Activated T-cell treated with anti-CD3 and anti-CD28 coated beads, Interleukin-2, amount 50 U/mL, for 24 hours (primary cell): ENCODE data around the gene TRAF4.
"Not testable (repeated sequence)": the region's sequence is repeated elsewhere in the genome, so short reads cannot be mapped to it uniquely, and the experiment has no call there.

ENCODE experiments used
- DNase-seq: peaks from one replicate; pipeline ENCODE4 v3.0.0-alpha.2; 2020
- H3K27ac Mint-ChIP-seq: 2 replicates; pipeline ENCODE4 v1.8.0; 2020; ENCODE audit warnings: mild to moderate bottlenecking, mixed read lengths
- H3K27me3 Mint-ChIP-seq: 2 replicates; pipeline ENCODE4 v1.8.0; 2020; ENCODE audit warnings: mixed read lengths
- H3K36me3 Mint-ChIP-seq: 2 replicates; pipeline ENCODE4 v1.8.0; 2020; ENCODE audit warnings: low read depth, mixed read lengths
- H3K4me1 Mint-ChIP-seq: 2 replicates; pipeline ENCODE4 v1.8.0; 2020; ENCODE audit warnings: low read depth, mixed read lengths
- H3K4me3 Mint-ChIP-seq: 2 replicates; pipeline ENCODE4 v1.8.0; 2020; ENCODE audit warnings: mild to moderate bottlenecking, moderate library complexity, mixed read lengths
- H3K9me3 Mint-ChIP-seq: 2 replicates; pipeline ENCODE4 v1.8.0; 2020; ENCODE audit warnings: mixed read lengths

The TRAF4 gene

DNA sequence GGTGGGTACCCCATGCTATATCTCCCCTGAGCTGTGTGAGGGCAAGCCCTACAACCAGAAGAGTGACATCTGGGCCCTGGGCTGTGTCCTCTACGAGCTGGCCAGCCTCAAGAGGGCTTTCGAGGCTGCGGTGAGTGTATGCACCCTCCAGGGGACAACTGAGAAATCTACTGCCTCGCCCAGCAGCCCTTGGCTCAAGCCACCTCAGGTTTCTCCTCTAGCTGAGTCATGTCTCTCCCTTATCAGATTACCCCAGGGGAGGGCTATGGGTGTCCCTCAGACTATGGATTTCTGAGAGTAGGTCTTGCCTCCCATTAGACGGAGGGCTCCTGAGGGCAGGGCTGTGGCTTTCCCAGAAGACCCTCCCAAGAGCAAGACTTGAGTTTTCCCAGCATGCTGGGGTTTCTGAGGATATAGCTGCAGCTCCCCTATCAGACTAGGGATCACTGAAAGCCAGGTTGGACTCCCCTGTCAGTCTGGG is 8.5 kb upstream of the TRAF4 start:
- Mint-ChIP-seq H3K4me3 (no peak overlapping the region), H3K27me3 (no peaks in the 10 kb centered on the region), H3K36me3 (peaks cover 24% of the 10 kb centered on the region), H3K9me3 (peaks cover 2% of the 10 kb centered on the region), H3K4me1 (peaks cover 29% of the 10 kb centered on the region), H3K27ac (no peak overlapping the region)
- no peak for DNase-seq

DNA sequence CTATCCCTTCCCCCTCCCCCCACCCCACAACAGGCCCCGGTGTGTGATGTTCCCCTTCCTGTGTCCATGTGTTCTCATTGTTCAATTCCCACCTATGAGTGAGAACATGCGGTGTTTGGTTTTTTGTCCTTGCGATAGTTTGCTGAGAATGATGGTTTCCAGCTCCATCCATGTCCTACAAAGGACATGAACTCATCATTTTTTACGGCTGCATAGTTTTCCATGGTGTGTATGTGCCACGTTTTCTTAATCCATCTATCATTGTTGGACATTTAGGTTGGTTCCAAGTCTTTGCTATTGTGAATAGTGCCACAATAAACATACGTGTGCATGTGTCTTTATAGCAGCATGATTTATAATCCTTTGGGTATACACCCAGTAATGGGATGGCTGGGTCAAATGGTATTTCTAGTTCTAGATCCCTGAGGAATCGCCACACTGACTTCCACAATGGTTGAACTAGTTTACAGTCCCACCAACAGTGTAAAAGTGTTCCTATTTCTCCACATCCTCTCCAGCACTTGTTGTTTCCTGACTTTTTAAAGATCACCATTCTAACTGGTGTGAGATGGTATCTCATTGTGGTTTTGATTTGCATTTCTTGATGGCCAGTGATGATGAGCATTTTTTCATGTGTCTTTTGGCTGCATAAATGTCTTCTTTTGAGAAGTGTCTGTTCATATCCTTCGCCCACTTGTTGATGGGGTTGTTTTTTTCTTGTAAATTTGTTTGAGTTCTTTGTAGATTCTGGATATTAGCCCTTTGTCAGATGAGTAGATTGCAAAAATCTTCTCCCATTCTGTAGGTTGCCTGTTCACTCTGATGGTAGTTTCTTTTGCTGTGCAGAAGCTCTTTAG is 7.7 kb upstream of the TRAF4 start:
- Mint-ChIP-seq H3K4me1 (peaks cover 34% of the 10 kb centered on the region), H3K36me3 (peaks cover 26% of the 10 kb centered on the region)
- not testable (repeated sequence) for H3K27ac Mint-ChIP-seq, H3K27me3 Mint-ChIP-seq, H3K4me3 Mint-ChIP-seq, H3K9me3 Mint-ChIP-seq, DNase-seq

DNA sequence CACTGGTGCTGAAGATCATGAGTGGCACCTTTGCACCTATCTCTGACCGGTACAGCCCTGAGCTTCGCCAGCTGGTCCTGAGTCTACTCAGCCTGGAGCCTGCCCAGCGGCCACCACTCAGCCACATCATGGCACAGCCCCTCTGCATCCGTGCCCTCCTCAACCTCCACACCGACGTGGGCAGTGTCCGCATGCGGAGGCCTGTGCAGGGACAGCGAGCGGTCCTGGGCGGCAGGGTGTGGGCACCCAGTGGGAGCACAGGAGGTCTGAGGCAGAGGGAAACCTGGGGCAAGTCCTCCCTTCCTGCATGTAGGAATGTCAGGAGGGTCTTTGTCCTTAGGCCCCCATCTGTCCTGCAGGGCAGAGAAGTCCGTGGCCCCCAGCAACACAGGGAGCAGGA is 6.5 kb upstream of the TRAF4 start:
- peaks cover 2% of the 10 kb centered on the region for H3K9me3 Mint-ChIP-seq

DNA sequence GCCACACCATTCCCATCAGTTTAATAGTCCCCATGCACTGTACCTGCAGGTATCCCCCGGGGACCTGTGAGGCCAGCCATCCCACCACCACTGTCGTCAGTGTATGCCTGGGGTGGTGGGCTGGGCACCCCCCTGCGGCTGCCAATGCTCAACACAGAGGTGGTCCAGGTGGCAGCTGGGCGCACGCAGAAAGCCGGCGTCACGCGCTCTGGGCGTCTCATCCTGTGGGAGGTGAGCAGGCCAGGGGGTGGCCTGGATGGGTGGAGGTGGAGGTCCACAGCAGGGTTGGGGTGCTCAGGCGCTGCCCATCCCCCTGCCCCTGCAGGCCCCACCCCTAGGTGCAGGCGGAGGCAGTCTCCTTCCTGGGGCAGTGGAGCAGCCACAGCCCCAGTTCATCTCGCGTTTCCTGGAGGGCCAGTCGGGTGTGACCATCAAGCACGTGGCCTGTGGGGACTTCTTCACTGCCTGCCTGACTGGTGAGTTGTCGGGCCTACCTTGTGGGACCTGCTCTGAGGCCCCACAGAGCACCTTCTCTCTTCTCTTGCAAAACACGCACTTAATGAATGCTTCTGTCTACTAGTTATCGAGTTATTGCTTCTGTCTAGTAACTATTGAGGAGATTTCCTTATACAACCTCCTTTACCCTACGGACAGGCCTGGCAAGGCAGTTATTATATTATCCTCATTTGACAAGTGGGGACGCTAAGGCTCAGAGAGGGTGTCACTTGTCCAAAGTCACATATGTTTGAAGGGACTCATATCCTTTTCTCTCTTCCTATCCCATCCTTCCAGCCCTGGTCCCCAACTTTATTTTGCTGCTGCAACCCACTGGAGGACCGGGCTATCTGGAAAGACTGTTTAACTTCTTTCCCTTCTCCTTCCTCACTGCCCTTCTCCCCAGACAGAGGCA is 5.8 kb upstream of the TRAF4 start:
- peak overlapping the region; percentile 20 for H3K4me3 Mint-ChIP-seq
- H3K4me1 Mint-ChIP-seq = peaks cover 40% of the 10 kb centered on the region
- H3K36me3 Mint-ChIP-seq = peaks cover 26% of the 10 kb centered on the region
- no peaks in the 10 kb centered on the region for H3K27me3 Mint-ChIP-seq
- peaks cover 2% of the 10 kb centered on the region for H3K9me3 Mint-ChIP-seq
- DNase-seq = no peak
- H3K27ac Mint-ChIP-seq = peak overlapping the region; percentile 72

More for the DNA sequence above, 6.5 kb upstream of the TRAF4 start:
- H3K36me3 Mint-ChIP-seq = peaks cover 26% of the 10 kb centered on the region
- no peaks in the 10 kb centered on the region for H3K27me3 Mint-ChIP-seq
- no peak overlapping the region for H3K27ac Mint-ChIP-seq
- H3K4me1 Mint-ChIP-seq = peaks cover 39% of the 10 kb centered on the region
- DNase-seq = no peak
- H3K4me3 Mint-ChIP-seq = no peak overlapping the region

DNA sequence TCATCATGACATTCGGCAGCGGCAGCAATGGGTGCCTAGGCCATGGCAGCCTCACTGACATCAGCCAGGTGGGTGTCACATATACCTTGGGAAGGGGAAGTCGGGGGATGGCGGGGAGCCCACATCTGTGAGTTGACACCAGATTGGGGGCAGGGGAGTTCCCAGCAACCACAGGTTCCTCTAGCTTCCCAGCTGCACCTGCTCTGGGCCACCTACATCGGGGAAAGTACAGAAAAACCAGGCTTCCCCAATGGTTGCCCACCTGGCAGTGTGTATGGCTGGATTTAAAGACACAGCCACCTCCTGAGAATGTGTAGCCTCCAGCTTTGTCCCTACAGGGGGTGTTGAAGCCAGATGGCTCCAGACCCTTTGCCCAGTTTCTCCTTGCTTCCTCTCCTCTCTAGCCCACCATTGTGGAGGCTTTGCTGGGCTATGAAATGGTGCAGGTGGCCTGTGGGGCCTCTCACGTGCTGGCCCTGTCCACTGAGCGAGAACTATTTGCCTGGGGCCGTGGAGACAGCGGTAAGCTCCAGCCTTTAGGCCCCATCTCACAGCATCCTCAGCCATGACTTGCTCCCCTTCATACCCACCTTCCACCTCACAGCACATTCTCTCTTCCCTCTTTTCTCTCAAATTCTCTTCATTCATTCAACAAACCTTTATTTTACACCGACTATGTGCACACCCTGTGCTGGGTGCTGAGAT is 5.0 kb upstream of the TRAF4 start:
- peaks cover 26% of the 10 kb centered on the region for H3K36me3 Mint-ChIP-seq
- peak; percentile 70 for DNase-seq
- no peaks in the 10 kb centered on the region for H3K27me3 Mint-ChIP-seq
- H3K4me1 Mint-ChIP-seq = peaks cover 43% of the 10 kb centered on the region
- H3K9me3 Mint-ChIP-seq = peaks cover 2% of the 10 kb centered on the region
- peak overlapping the region; percentile 72 for H3K27ac Mint-ChIP-seq
- peak overlapping the region; percentile 20 for H3K4me3 Mint-ChIP-seq

DNA sequence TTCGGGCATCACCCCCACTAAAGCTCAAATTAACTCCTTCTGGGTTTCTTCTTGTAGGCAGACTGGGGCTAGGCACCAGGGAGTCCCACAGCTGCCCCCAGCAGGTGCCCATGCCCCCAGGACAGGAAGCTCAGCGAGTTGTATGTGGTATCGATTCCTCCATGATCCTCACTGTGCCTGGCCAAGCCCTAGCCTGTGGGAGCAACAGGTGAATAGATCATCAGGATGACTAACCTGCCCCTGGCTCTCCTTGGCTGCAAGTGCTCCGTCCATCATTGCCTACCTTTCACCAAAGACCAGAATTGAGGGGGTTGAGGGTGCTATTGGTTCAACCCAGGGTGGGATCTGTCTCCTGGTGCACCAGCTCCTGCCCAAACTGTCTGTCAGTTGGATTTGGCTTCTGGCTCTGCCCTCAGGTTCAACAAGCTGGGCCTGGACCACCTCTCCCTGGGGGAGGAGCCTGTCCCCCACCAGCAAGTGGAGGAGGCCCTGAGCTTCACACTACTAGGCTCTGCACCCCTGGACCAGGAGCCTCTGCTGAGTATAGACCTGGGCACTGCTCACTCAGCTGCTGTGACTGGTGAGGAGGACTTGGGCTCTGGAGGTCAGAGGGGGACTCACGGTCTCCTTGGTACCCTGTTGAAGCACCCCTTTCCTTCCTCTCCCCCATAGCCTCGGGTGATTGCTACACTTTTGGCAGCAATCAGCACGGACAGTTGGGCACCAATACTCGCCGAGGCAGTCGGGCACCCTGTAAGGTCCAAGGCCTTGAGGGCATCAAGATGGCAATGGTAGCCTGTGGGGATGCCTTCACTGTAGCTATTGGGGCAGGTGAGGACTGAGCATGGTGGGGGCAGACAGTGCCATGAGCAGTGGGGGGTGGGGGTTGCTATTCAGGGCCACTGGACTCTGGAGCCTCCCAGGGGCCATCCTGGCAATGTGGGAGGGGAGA is 3.1 kb upstream of the TRAF4 start:
- Mint-ChIP-seq H3K36me3 (peaks cover 29% of the 10 kb centered on the region), H3K27me3 (no peaks in the 10 kb centered on the region), H3K27ac (no peak overlapping the region), H3K4me3 (no peak overlapping the region), H3K9me3 (peaks cover 2% of the 10 kb centered on the region), H3K4me1 (peaks cover 41% of the 10 kb centered on the region)
- DNase-seq = no peak

DNA sequence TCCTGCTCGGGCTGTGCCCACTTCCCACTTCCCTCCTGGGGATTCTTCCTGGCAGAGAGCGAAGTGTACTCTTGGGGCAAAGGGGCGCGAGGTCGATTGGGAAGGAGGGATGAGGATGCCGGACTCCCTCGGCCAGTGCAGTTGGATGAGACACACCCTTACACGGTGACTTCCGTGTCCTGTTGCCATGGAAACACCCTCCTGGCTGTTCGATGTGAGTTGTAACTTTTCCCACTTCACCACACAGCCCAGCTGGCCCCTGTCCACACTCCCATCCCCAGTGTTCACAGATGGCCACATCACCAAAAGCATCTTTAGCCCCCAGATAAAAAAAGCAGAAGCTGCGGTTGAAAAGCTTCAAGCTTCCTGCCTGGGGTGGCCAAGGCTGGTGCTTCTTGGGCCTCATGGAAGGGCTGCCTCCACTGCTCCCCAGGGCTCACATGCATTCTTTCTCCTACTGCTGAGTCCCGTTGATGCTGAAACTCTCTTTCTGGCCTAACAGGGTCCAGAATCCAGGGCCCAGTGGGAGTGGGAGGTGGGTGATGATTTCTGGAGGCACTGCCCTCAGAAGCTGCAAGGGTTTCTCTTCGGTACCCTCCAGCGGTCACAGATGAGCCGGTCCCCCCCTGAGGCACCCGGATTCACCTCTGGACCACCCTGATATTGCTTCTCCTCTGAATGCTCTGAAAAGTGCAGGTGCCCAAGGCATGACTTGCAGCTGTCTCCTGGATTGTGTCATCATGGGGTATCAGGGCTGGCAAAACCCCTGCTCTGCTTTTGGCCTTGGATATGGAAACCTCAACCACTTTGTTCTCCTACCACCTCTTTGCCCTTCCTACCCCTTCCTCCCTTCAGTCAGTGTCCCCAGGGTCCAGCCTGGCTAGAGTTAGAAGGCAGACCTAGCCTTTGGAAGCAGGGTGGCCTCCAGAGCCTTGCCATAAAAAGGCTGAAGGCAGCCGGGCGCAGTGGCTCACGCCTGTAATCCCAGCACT is 2.2 kb upstream of the TRAF4 start:
- no peaks in the 10 kb centered on the region for H3K27me3 Mint-ChIP-seq

DNA sequence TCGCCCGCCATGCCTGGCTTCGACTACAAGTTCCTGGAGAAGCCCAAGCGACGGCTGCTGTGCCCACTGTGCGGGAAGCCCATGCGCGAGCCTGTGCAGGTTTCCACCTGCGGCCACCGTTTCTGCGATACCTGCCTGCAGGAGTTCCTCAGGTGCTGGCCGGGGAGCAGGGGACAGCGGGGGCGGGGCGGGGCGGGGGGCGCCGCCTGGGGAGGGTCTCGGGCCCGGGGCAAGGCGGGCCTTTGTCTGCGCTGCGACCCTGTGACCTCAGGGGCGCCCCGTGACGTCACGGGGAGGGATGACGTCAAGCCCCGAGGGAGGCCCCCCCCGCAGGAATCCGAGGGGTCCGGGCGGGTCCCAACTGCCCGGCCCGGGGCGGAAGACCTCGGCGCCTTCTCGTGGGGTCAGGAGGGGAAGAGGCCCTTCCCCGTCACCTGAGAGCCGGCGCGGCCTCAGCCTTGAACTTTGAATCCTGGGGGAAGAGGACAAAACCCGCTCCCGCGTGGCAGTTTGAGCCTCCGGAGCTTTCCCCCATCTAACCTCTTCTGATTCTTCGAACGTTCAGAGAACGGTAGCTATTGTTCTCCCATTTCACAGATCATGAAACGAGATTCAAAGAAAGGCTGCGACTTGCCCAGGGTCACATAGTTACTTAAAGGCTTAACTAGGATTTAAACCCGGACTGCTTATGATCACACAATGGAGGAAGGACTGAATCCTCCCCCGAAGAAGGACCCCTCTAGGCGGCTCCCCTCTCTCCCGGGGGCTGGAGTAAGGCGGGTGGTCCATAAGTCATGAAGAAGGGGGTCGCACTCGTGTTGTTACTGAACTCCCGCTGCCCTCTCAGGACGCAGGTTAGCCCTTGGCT is 527 bp downstream of the TRAF4 start:
- Mint-ChIP-seq H3K4me1 (peaks cover 55% of the 10 kb centered on the region), H3K36me3 (peaks cover 58% of the 10 kb centered on the region), H3K4me3 (peak overlapping the region; percentile 93), H3K9me3 (peaks cover 2% of the 10 kb centered on the region), H3K27ac (peak overlapping the region; percentile 92), H3K27me3 (no peaks in the 10 kb centered on the region)
- peak; percentile 86 for DNase-seq

More for the DNA sequence above, 2.2 kb upstream of the TRAF4 start:
- H3K9me3 Mint-ChIP-seq = peaks cover 2% of the 10 kb centered on the region
- no peak for DNase-seq
- H3K4me1 Mint-ChIP-seq = peaks cover 48% of the 10 kb centered on the region
- H3K27ac Mint-ChIP-seq = peak overlapping the region; percentile 38
- no peak overlapping the region for H3K4me3 Mint-ChIP-seq
- H3K36me3 Mint-ChIP-seq = peaks cover 39% of the 10 kb centered on the region

DNA sequence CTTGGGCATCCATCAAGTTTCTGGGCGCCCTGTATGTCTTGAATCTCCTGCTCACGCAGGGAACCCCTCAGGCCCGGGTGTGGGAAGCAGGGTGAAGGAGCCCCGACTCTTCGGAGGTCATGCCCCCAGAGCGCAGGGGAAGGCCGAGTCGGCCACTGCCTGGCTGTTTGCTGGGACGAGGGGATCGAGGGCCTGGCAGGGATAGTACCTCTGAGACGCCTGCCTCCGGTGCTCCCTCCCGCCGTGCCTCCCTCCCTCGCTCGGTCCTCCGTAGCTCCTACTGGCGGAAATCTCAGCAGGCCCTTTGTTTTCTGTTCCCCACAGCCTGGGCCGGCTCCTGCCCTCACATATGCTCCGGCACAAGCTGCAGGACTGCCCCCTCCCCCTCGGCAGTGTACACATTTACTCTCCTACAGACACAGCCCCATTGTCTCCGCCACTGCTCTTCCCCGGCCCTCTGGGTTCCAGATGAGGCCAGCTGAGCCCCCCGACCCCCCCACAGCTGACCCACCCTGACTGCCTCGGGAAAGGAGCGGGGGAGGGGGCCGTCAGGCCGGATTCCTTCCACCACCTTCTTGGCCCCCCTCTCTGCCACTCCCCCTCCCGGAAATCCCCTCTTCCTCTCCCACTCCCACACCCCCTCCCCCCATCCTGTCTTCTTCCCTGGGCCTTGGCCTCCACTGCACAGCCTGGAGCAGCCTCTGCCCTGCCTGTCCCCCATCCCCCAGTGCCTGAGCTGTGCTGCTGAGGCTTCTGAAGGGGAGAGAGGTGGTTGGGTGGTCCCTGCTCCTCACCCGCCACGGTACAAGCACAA is 1.4 kb downstream of the TRAF4 start:
- Mint-ChIP-seq H3K4me1 (peaks cover 58% of the 10 kb centered on the region), H3K4me3 (peak overlapping the region; percentile 93), H3K27me3 (no peaks in the 10 kb centered on the region), H3K36me3 (peaks cover 60% of the 10 kb centered on the region), H3K27ac (peak overlapping the region; percentile 92), H3K9me3 (no peaks in the 10 kb centered on the region)
- DNase-seq = no peak

DNA sequence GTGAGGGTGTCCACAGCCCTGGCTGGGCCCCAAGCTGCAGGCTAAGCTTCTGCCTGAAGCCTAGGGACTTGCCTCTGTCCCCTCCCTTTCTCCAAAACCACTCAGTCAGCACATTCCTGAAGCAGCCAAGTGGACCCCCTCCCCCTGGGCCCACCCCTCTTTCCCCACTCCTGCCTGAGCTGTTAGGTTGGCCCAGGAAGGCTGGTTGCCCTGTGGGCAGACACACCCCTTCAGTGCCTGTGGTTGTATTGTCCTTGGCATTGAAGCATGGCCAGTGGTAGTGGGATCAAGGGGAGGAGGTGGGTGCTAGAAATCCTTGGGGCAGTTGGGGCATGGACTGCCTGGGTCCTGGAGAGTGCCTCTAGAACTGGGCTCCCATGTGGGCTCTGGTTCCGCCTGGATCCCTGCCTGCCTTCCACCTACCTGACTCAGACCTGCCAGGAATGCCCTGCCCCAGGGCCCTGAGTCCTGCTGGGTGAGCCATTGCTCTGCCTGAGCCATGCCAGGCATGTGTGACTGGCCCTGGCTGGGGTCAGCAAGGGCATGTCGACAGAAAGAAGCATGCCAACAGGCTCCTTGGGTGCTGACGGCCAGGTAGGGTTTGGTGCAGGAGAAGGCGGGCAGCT is 2.1 kb downstream of the TRAF4 start:
- Mint-ChIP-seq H3K4me3 (peak overlapping the region; percentile 93), H3K27ac (peak overlapping the region; percentile 92), H3K9me3 (no peaks in the 10 kb centered on the region), H3K4me1 (peaks cover 58% of the 10 kb centered on the region), H3K27me3 (no peaks in the 10 kb centered on the region), H3K36me3 (peaks cover 64% of the 10 kb centered on the region)
- no peak for DNase-seq

DNA sequence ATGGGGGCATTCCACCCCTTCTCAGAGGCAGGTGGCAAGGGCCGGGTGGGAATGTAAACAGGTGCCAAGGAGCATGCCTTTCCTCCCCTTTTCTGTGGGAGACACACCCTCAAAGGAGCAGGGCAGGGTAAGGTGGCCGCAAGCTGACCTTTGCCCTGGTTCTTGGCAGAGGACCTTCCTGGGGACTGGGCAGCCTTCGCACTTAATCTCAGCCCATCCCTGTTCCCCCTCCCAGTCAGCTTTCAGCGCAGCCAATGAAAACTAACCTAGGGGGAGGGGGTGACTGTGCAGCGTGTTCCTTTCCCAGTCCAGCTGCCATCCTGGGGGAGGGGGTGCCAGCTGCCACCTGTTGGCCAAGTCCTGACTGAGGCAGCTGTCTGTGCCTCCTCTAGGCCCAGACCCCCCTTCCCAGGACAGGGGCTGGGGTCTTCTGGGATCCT is 2.8 kb downstream of the TRAF4 start:
- Mint-ChIP-seq H3K36me3 (peaks cover 72% of the 10 kb centered on the region), H3K4me1 (peaks cover 54% of the 10 kb centered on the region), H3K27me3 (no peaks in the 10 kb centered on the region), H3K27ac (peak overlapping the region; percentile 92), H3K9me3 (no peaks in the 10 kb centered on the region), H3K4me3 (peak overlapping the region; percentile 93)
- no peak for DNase-seq
